GM21786 (cell line): Measurements from ENCODE around the gene ARMS2.

Experiments used
- ATAC-seq: cut with Tn5 transposase; IDR thresholded peaks from one replicate; pipeline ENCODE4 v1.9.1; 2021; ENCODE audit not compliant: unreplicated experiment

The ARMS2 gene

DNA sequence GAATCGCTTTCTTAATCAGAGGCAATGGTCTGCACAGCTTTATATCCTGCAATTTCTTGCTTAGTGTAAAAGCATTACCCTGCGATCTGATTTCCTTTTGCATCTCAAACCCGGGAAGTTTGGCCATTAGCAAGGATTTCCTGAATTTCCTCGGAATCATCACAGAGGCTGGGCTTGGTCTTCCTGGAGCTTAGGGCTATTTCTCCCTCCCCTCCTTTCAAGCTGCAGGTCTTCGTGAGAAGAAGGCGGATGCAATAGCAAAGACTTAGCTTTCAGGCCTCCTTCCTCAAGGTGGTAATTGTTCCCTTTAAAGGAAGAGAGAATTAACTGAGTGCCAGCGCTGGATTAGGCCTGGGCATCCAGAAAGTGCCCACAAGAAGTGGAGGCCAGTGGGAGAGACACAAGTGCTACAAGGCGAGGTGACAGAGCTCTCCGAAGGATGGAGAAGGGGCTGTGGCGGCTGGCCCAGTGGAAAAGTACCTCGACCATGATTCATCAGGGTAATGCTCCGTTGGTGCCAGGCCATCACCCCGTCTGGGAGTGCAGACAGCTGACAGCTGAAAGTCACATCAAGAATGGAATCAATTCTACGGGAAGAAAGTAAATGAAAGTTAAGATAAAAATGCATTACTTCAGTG lies 4.0 kb upstream of the ARMS2 start:
- no peak for ATAC-seq

DNA sequence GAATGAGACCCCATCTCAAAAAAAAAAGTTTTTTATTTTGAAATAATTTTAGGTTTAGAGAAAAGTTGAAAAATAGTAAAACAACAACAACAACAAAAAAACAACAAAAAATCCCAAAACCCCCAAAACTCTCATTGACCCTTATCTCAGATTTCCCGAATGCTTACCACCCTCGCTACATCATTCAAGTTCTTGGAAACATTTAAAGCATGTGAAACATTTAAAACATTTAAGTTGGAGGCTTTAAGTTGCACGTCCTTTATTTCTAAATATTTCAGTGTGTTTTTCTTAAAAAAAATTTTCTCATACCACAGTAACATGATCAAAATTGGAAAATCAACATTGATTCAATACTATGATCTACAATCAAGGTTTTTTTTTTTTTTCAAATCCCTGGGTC lies 382 bp upstream of the ARMS2 start:
- ATAC-seq, result no peak

DNA sequence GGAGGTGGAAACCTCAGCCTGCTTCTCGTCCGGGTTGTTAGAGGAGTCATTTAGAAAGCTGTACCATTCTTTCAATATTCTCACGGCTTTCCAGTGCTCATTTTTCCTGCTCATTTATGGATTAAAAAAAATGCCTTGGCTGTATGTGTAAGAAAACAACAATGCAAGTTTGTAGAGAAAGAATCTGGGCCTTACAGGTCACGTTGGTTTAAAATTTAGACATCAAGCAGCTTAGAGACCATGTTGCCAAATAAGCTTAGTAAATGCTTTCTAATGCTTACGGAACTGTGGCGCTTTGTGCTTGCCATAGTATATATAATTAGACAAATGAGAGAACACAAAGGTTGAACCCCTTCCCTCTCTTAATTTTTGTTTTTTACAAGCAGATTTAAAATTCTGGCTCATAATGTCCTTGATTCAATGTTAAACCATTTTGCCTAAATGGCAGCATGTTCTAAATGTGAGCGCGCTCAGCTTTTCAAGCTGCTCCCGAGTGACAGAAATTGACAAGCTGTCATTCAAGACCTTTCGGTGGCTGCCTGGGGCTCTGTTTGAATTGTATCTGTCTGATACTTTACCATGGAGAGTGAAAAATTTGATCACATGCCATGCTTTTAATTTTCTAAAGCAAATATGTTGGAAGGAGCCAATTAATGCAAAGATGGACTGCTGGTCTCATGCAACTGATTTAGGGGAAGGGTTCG lies 1.1 kb downstream of the ARMS2 start:
- no peak for ATAC-seq

DNA sequence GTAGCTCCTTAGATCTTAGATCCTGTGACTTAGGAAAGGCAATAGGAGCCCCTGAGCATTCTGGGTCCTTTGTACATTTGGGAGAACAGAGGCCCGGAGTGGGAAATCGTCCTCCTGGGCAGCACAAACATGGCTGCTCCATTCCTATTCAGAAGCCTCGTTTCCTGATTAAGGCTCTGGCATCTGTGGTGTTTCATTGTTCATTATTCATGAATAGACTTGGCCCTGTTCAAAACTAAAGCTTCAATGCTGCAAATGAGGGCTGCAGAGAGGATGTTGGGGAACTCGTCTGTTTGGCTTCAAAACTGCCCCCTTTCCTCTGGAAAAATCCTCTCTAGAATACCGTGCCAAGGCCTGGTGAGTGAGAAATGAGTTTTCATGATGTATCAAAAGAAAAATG lies 3.5 kb downstream of the ARMS2 start:
- no peak for ATAC-seq

DNA sequence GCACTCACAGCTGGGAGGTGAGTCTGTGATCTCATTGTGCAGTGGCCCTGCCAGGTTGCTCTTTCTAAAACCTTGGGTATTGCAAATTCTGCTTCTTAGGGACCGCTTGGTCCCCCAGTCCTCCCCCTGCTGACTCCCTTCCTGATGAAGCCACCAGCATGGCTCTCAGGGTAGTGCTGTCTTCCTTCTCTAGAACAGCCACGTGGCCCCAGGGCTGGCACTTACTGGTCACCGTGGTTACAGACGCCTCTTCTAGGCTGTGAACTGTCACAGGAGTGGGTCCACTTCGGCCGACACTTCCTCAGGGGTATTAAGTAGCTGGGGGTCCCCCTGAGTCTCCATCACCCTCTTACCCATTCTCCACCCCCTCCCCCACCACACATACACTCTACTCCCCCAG lies 4.2 kb downstream of the ARMS2 start:
- ATAC-seq, result no peak

DNA sequence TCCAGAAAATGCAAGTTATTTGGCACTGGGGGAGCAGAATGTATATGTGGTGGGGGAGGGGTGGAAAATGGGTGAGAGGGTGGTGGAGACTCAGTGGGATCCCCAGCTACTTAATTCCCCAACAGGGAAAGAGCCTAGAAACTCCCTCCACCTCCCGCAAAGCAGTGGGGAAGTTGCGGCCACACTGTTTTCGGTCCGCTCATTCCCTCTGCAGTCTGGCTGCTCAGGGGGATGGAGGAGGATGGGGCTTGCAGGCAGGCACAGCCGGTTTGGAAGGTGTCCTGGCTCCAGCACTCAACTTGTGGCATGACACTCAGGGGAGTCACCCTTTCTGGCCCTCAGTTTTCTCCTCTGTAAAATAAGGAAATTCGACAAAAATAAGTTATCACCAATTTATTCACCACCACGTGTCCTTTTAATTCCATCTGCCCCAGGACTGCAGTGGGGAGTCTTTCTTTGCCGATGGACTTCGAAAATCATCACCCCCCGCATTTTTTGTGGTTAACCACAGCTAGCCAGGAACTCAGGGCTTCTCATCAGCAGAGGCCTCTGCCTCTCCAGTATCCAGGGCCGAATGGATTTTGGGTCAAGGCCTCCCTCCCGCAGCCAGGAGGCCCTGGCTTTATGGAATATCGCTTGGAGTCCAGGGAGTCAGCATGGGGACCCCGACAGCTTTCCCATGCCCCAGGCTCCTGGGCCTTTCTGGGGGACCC lies 5.3 kb downstream of the ARMS2 start:
- no peak for ATAC-seq

DNA sequence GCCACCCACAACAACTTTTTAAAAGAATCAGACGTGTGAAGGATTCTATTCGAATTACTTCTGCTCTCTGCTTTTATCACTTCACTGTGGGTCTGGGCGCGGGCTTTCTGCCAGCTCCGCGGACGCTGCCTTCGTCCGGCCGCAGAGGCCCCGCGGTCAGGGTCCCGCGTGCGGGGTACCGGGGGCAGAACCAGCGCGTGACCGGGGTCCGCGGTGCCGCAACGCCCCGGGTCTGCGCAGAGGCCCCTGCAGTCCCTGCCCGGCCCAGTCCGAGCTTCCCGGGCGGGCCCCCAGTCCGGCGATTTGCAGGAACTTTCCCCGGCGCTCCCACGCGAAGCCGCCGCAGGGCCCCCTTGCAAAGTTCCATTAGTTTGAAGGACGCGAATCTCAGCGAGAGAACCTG lies 6.4 kb downstream of the ARMS2 start:
- ATAC-seq, result no peak

DNA sequence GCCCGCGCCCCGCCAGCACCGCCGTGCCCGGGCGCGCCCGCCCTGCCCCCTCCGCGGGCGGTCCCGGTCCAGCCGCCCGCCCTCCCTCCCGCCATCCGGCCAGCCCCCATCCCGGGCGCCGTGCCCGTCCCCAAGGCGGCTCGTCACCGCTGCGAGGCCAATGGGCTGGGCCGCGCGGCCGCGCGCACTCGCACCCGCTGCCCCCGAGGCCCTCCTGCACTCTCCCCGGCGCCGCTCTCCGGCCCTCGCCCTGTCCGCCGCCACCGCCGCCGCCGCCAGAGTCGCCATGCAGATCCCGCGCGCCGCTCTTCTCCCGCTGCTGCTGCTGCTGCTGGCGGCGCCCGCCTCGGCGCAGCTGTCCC lies 6.9 kb downstream of the ARMS2 start, which contains the start of gene HTRA1:
Gene HTRA1, plus strand, starts transcription at position 187 of the 362 bp plus-strand sequence. Its CDS starts 100 bp downstream, at position 287.
- no peak for ATAC-seq

DNA sequence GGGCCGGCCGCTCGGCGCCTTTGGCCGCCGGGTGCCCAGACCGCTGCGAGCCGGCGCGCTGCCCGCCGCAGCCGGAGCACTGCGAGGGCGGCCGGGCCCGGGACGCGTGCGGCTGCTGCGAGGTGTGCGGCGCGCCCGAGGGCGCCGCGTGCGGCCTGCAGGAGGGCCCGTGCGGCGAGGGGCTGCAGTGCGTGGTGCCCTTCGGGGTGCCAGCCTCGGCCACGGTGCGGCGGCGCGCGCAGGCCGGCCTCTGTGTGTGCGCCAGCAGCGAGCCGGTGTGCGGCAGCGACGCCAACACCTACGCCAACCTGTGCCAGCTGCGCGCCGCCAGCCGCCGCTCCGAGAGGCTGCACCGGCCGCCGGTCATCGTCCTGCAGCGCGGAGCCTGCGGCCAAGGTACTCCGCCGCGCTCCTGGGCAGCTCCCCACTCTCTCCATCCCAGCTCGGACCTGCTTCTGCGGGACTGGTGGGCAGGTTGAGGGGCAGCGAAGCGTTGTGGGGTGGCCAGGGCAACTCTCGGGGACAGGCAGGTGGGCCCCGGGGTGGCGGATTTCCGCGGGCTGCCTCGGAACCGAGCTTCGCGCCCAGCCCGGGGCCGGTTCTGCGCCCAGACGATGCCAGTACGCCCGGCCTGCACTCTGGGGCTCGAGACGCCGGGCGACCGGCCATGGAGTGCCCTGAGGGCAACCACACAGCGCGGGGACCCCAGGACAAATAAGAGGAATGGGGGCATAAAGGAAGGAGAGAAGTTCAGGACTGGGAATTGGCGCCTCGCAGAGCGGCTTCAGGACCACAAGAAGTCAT lies 7.5 kb downstream of the ARMS2 start:
- no peak for ATAC-seq

DNA sequence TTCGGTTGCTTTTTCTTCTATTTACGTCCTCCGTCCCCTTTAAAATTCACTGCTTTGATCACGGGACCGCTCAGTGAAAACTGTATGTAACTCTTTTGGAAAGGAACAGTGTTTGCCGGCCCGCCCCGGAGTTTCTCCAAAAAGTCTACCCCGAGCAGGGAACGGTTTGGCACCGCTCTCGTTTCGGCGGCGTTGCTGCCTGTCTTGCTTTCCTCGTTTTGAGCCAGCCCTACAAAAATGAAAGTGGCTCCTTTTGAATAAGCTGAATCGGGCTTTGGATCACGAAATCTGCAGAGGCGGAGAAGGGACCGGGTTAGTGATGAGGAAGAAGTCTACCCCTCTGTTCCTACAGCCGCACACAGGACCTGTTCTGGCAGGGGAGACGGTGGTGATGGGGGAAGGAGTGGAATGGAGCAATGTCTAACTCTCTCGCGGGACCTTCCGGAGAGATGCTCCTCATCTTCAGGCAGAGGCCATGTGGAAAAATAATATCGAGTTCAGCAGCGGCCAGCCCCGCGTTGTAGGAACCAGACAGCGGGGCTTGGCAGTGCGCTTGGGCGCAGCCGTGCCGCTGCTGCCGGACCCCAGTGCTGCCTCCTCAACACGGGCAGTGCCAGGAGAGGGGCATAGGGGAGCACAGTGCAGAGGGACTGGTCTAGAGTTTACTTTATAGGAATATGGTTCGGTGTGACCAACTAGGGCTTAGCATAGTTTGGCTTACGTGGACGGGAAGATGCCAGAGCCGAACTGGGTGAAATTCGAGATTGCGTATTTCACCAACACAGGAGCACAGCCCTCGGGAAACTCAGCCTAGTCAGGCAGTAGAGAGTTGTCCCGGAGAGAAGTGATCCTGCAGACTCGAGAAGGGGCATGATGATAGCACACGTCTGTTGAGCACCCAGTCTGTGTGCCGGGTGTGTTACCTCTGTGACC lies 8.3 kb downstream of the ARMS2 start:
- no peak for ATAC-seq

DNA sequence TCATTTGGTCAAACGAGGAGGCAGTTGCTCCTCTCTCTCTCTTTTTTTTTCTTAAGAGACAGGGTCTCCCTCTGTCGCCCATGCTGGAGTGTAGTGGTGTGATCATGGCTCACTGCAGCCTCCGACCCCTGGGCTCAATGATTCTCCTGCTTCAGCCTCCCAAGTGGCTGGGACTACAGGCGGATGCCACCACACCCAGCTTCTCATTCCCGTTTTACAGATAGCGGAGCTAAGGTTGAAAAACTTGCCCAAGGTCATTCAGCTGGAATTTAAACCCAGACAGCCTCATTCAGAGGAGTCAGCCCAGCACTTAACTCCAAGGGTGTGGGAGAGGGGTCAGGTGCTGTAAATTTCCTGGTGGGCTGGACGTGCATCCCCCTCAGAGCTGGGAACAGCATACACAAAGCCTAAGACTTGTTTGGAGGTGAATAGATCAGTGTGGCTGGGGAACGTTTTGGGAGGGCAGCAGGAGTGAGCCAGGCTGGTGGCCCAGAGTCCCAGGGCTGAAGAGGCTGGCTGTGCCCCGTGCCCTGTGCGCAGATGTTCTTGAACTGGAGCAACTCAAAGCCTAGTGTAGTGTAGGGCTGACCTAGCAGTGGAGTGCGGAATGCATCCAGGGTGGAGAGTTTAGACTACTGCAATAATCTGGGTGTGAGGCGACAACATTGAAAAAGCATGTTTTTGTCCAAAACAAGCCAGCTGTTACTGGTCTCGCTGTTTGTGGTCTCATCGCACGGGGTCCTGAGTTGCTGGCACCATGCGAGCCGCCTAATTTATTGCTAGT lies 9.2 kb downstream of the ARMS2 start:
- ATAC-seq, result no peak

DNA sequence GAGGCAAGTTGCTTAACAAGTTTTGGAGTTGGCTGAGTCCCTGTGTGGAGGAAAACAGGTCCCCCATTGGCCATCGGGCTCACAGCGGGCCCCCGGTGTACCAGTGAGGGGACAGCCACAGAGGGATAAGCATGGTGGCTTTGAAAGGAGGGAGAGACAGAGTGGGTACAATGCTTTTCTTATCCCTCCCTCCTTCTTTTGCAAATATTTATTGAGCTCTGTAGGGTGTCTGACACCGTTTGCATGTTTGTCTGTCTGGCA lies 9.7 kb downstream of the ARMS2 start:
- ATAC-seq, result no peak

DNA sequence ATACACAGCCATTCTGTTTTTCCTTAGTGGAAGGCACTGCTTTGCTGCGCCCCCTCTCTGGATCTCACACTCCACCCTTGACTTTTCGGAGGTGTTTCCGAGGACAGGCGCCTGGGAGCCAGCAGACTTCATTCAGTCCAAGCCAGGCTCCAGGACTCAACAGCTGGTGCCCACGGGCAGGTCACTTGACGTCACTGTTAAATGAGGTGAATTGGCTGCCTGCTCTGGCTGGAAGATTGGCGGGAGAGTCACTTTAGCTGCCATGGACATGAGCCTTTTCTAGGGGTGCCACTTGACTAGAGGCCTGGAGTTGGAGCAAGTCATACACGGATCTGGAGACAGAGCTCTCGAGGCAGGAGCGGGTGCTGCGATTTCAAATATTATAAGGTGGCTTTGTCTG lies 10.1 kb downstream of the ARMS2 start:
- no peak for ATAC-seq

DNA sequence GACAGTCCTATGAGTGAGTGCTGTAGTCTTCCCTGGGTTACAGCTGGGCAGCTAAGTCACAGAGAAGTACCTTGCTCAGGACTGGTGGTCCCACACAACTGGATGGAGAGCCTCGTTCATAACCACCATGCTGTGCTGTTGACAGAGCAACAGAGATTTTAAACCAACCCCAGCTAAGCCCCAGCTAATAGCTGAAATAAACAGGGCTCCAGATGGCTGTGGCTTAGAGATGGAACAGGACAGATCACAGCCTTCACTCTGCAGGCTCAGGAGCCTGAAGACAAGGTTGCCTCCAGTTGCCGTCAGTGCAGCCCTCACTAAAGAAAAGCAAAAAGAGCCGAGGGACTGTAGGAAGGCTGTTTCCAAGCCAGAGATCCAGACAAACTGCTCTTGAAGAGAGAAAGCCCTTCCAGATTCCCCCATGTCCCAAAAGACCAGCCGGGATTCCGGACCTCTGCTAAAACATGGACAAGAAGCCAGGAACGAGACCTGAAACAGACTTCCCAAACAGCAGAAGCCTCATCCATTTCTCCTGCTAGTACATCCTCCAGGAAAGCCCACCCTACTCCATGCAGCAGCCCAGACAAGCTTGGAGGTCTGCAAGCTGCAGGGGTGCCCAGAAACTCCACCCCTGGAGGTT lies 11.1 kb downstream of the ARMS2 start:
- ATAC-seq, result no peak

DNA sequence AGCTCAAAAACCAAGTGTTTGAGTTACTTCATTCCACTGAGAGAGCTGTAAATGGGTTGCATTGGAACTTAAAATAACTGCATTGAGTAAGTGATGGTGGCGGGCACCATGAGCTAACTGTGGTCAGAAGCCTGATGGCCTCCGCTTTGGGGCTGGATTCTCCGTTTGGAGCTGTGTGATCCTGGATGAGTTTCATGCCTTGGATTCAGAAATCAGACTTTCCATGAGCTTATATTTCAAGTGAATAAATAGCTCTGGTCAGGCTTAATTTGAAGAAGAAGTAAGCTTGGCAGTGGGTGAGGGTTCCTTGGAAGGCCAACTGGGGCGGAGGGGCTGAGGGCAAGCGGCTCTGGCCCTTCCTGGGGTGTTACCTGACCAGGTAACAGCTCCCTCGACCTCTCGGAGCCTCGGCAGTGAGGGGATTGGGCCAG lies 12.5 kb downstream of the ARMS2 start:
- no peak for ATAC-seq

DNA sequence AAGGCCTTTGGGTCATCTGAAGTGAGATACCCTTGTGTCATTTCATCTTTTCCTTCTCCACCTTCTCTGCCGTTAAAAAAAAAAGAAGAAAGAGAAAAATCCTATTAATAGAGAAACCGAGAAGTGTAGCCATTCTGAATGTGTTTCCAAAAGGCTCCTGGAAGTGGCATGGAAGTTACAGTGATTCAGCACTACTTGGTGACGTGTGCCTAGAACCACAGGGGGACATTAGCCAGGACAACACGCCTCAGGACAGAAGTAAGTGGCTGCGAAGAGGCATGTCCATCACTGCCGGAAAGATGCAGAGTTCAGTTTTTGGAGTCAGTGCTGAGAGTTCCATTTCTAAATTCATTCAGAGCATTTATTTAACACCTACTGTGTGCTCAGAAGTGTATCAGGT lies 13.2 kb downstream of the ARMS2 start:
- no peak for ATAC-seq

DNA sequence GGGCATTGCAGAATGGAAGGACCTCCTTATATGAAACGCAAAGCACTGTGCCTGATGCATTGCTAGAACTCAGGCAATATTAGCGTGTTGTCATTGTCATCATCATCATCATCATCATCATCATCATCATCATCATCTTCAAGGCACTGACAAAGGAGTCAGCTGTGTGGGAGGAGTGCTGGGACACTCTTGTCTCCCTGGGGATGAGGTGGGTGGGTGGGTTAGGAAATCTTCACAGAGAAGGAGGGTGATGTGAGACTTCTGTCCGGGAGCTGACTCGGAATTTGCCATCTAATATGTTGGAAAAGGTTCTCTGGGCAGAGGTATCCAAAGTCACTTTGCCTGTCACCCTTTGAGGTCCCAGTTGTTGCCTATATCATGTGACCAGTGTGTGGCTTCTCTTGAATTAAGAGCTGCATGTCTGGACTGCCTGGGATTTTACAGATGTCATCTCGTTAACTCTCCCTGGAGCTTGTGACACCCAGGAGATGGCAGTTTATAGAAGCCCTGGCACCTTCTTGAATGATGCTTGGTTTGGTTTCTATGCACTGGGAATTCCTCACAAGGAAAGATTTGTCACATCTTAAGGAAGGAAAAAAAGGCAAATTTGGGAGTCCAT lies 14.0 kb downstream of the ARMS2 start:
- ATAC-seq, result no peak

DNA sequence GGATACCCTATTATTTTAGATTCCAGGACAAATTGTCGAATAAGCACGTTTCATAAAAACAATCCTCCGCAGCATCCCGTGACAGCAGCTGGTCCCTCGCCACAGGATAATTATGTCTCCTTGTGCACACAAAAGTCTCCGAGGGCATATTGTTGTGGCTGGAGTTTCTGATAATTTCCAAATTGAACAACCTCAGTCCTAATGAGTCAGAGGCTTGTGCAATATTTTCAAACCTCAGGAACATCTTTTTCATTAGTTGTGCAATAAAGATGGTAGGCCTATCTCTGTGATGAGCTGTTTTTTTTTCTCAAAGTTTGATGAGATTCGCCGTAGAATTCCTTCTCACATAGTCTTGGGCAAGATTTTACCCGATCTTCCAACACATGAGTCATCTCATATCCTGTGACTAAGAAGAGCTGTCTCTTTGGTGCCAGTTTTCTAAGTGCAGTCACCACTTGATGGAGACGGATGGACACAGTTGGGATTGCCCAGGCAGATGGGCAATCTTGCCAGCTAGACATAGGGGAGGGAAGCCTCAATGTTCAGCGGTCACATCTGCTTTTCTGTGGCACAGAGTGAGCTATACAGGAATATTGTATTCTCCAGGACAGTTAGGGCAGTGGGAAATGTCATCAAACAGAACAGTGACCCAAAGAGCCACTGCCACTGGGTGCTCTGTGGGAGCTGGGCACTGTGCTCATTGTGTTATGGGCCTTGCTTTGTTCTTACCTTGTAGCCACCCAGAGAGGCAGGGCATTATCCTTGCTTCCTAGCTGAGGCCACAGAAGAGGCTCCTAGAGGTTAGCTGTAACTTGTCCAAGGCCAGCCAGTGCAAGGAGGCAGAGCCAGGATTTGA lies 14.7 kb downstream of the ARMS2 start:
- ATAC-seq, result no peak
